ENCODE measurements around the gene KIRREL3.

The KIRREL3 gene

DNA sequence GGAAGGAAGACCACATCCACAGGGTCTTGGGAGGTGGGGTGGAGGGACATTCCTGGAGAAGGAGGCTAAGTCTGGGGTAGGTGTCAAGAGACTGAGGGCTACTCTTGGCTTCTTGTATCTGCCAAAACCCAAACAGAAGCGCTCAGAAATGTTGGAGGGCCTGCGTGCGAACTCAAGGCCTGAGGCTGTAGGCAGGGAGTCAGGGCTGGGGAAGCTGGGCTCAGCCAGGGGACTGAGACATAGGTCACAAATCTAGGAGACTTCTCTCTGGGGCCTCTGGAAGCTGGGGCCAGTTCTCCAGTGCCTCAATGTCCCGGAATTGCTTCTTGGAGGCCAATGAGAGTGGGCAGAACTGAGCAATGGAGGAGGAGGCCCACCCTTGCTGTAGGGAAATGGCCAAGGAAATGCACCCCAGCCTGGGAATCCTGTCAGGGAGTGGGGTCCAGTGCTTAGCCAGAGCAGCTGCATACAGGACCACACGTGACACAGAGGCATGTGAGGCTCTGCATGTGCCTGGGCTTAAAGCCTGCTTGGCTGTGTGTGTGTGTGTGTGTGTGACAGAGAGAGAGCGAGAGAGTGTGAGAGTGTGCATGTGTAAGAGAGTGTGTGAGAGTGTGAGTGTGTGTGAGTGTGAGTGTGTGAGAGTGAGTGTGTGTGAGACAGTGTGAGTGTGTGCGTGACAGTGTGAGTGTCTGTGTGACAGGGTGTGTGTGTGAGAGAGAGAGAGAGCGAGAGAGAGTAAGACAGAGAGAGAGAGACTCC, 503.8 kb downstream of the KIRREL3 start:
- H3K27ac ChIP-seq, result no peak overlapping the region
- H2AFZ ChIP-seq (ENCODE audit: low read depth), result no peak overlapping the region
- H3K9ac ChIP-seq, result no peak overlapping the region
- TF ChIP-seq, protein P1, sequence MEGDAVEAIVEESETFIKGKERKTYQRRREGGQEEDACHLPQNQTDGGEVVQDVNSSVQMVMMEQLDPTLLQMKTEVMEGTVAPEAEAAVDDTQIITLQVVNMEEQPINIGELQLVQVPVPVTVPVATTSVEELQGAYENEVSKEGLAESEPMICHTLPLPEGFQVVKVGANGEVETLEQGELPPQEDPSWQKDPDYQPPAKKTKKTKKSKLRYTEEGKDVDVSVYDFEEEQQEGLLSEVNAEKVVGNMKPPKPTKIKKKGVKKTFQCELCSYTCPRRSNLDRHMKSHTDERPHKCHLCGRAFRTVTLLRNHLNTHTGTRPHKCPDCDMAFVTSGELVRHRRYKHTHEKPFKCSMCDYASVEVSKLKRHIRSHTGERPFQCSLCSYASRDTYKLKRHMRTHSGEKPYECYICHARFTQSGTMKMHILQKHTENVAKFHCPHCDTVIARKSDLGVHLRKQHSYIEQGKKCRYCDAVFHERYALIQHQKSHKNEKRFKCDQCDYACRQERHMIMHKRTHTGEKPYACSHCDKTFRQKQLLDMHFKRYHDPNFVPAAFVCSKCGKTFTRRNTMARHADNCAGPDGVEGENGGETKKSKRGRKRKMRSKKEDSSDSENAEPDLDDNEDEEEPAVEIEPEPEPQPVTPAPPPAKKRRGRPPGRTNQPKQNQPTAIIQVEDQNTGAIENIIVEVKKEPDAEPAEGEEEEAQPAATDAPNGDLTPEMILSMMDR (conservative IDR thresholded peaks at IDR 0.05; ENCODE audit: low read depth, low read length), result no peak
- H3K4me3 ChIP-seq (IDR thresholded peaks at IDR 0.05; ENCODE audit: insufficient read depth, low read depth, low read length), result no peak overlapping the region
- H4K20me1 ChIP-seq (ENCODE audit: insufficient read depth), result no peaks in the 10 kb centered on the region
- H3K79me2 ChIP-seq (ENCODE audit: insufficient read depth, low read depth), result no peaks in the 10 kb centered on the region
- no peaks in the 10 kb centered on the region for H3K4me1 ChIP-seq (ENCODE audit: low read depth, poor library complexity, severe bottlenecking)
- no peaks in the 10 kb centered on the region for H3K27me3 ChIP-seq (ENCODE audit: insufficient read depth, low read depth)
- H3K36me3 ChIP-seq (ENCODE audit: insufficient read depth), result no peaks in the 10 kb centered on the region
- no peak overlapping the region for H3K4me2 ChIP-seq

DNA sequence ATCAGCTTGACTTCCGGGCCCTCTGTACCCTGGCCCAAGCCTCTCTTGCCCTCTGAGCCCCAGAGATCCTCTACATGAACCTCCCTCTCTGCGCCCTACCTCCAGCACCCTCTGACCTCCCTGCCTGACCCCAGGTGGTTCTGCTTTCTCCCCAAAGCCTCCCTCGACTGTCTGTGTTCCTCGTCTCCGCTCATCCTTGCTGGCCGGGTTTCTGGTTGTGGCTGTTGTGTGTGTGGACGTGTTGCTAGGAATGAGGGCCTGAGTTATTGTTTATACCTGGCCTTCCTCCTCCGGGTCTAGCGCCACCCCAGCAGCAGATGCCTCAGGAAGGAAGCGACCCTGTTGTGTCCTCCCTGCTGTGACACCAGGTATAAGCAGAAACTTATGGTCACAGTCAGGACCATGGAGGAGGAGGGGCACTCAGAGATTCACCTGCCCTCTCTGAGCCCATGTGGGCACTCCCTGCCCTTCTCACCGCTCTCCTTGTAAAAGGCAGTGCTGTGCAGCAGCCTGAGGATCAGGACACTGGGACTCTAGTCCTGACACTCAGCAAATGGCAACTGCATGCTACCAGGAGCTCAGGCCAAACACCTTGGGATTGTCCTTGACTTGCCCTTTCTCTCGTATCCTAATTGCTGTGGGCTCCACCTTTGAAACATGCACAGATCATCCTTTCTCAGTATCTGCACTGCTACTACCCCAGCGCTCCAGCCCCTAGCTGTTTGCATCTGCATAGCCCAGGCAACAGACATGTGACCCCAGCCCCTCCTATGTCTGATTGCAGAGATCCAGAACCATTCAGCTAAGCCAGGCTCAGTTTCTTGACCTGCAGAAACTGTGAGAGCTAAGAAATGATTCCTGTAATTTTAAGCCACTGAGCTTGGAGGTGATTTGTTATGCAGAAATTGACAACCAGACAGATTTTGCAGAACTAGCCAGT, 505.0 kb downstream of the KIRREL3 start:
- H3K9ac ChIP-seq, result no peak overlapping the region
- no peaks in the 10 kb centered on the region for H4K20me1 ChIP-seq (ENCODE audit: insufficient read depth)
- H3K36me3 ChIP-seq (ENCODE audit: insufficient read depth), result no peaks in the 10 kb centered on the region
- no peaks in the 10 kb centered on the region for H3K4me1 ChIP-seq (ENCODE audit: low read depth, poor library complexity, severe bottlenecking)
- H2AFZ ChIP-seq (ENCODE audit: low read depth), result no peak overlapping the region
- TF ChIP-seq, protein P1 (conservative IDR thresholded peaks at IDR 0.05; ENCODE audit: low read depth, low read length), result no peak
- no peak overlapping the region for H3K27ac ChIP-seq
- H3K4me3 ChIP-seq (IDR thresholded peaks at IDR 0.05; ENCODE audit: insufficient read depth, low read depth, low read length), result no peak overlapping the region
- no peak overlapping the region for H3K4me2 ChIP-seq
- no peaks in the 10 kb centered on the region for H3K79me2 ChIP-seq (ENCODE audit: insufficient read depth, low read depth)
- no peaks in the 10 kb centered on the region for H3K27me3 ChIP-seq (ENCODE audit: insufficient read depth, low read depth)

DNA sequence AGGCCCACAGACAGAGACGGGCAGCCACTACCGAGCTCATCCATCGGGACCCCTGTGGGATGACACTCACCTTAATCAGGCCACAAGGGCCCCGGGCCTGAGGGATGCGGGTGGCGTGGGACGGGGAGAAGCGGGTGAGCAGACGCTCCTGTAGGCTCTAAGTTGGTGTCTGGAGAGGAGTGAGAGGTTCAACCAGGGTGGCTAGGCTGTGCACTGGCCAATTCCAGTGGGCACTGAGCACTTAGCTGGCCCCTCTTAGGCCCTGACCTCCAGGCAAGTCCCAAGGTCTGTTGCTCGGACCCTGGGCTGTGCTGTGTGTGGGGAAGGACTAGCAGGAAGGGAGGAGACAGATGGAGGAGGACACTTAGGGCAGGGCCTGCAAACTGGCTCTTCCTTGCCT, 505.7 kb downstream of the KIRREL3 start:
- Histone ChIP-seq H3K27ac (no peak overlapping the region), H3K9ac (no peak overlapping the region)
- TF ChIP-seq, protein P1 (conservative IDR thresholded peaks at IDR 0.05; ENCODE audit: low read depth, low read length), result no peak

DNA sequence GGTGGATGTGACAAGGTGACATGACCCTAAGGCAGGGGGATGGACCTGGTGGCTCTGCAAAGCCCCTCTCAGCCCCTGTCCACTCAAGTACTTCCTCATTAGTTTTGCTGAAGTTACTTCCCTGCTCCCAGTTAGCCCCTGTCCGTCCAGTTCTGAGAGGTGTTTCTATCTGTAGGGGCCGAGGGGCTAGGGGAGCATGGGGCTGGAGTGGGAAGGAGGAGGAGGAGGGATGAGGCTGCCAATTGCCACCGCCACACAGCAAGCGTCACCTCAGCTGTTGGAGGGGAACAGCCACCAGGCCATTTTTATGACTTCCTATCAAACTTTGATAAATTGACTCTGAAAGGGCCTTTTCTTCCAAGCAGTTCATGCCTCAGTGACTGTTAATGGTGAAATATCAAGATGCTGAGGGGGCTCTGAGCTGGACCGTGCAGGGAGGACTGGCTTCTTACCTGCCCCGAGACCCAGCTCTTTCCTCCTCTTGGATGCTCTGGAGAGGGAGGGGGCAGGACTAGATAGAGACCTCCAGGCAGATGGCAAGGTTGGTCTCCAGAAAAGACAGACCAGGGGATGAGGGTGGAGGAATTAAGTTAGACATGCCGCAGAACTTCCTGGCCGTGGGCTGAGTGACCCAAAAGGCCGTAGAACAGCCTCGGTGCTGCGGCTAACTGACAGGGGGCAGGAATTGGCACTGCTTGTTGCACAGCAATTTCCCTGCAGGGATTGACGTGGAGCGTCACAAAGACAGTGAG, 508.1 kb downstream of the KIRREL3 start:
- H3K36me3 ChIP-seq (ENCODE audit: insufficient read depth), result no peaks in the 10 kb centered on the region
- no peak overlapping the region for H3K27ac ChIP-seq
- no peak overlapping the region for H3K9ac ChIP-seq
- H3K4me1 ChIP-seq (ENCODE audit: low read depth, poor library complexity, severe bottlenecking), result no peaks in the 10 kb centered on the region
- no peaks in the 10 kb centered on the region for H3K79me2 ChIP-seq (ENCODE audit: insufficient read depth, low read depth)
- H3K4me3 ChIP-seq (IDR thresholded peaks at IDR 0.05; ENCODE audit: insufficient read depth, low read depth, low read length), result no peak overlapping the region
- no peak overlapping the region for H2AFZ ChIP-seq (ENCODE audit: low read depth)
- TF ChIP-seq, protein P1 (conservative IDR thresholded peaks at IDR 0.05; ENCODE audit: low read depth, low read length), result no peak
- H3K4me2 ChIP-seq, result no peak overlapping the region
- no peaks in the 10 kb centered on the region for H3K27me3 ChIP-seq (ENCODE audit: insufficient read depth, low read depth)
- no peaks in the 10 kb centered on the region for H4K20me1 ChIP-seq (ENCODE audit: insufficient read depth)

More for the DNA sequence above, 505.7 kb downstream of the KIRREL3 start:
- H4K20me1 ChIP-seq (ENCODE audit: insufficient read depth), result no peaks in the 10 kb centered on the region
- H3K36me3 ChIP-seq (ENCODE audit: insufficient read depth), result no peaks in the 10 kb centered on the region
- H2AFZ ChIP-seq (ENCODE audit: low read depth), result no peak overlapping the region
- no peak overlapping the region for H3K4me3 ChIP-seq (IDR thresholded peaks at IDR 0.05; ENCODE audit: insufficient read depth, low read depth, low read length)
- no peaks in the 10 kb centered on the region for H3K27me3 ChIP-seq (ENCODE audit: insufficient read depth, low read depth)
- no peaks in the 10 kb centered on the region for H3K4me1 ChIP-seq (ENCODE audit: low read depth, poor library complexity, severe bottlenecking)
- H3K4me2 ChIP-seq, result no peak overlapping the region
- H3K79me2 ChIP-seq (ENCODE audit: insufficient read depth, low read depth), result no peaks in the 10 kb centered on the region
